ACC112 (cell line): Measurements from ENCODE around the gene RNF187.
"Not testable (repeated sequence)": the region's sequence is repeated elsewhere in the genome, so short reads cannot be mapped to it uniquely, and the experiment has no call there.

Source experiments
- H2AFZ ChIP-seq: fragments of 200-600 bp; sonication (generic); one replicate; pipeline ENCODE4 v1.6.0; 2017; ENCODE audit warnings: antibody characterized with exemption, low read length; ENCODE audit not compliant: unreplicated experiment
- H3K27ac ChIP-seq: fragments of 200-600 bp; sonication (generic); 2 replicates; pipeline ENCODE4 v1.5.1; 2014; ENCODE audit warnings: low read depth, mild to moderate bottlenecking, antibody characterized with exemption, low read length, moderate library complexity
- H3K27me3 ChIP-seq: fragments of 200-600 bp; sonication (generic); 2 replicates; pipeline ENCODE4 v1.6.1; 2014; ENCODE audit warnings: mild to moderate bottlenecking, antibody characterized with exemption, low read length, moderate library complexity, mixed read lengths; ENCODE audit not compliant: insufficient read depth
- H3K36me3 ChIP-seq: fragments of 200-600 bp; sonication (generic); 2 replicates; pipeline ENCODE4 v1.6.1; 2016; ENCODE audit warnings: mild to moderate bottlenecking, antibody characterized with exemption, low read length, moderate library complexity, mixed read lengths; ENCODE audit not compliant: insufficient read depth
- H3K4me1 ChIP-seq: fragments of 200-600 bp; sonication (generic); one replicate; pipeline ENCODE4 v1.6.1; 2016; ENCODE audit warnings: low read length, mixed read lengths; ENCODE audit not compliant: insufficient read depth, unreplicated experiment, control insufficient read depth
- H3K4me3 ChIP-seq: fragments of 200-600 bp; sonication (generic); 2 replicates; pipeline ENCODE4 v1.5.1; 2014; ENCODE audit warnings: mild to moderate bottlenecking, low read depth, low read length
- H3K79me2 ChIP-seq: fragments of 200-600 bp; sonication (generic); one replicate; pipeline ENCODE4 v1.6.0; 2016; ENCODE audit warnings: low read length; ENCODE audit not compliant: control insufficient read depth, unreplicated experiment, insufficient read depth

The RNF187 gene

DNA sequence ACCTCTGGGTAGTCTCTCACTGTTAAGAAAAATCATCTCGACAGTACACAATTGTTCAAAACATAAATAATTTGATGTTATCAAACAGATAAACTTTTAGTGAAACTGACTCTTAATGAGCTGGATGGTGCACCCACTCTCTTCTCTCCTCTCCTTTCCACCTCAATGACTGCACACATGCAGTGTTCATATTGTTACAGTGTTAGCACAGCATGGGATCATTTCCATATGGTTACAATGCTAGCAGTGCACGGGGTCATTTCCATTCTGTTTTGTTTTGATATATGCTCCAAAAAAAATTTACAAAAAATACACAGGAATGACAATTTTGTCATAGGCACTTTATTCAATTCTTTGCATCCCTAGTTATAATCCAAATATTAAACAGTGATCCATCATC, 26.4 kb upstream of the RNF187 start:
- no peak overlapping the region for H3K27ac ChIP-seq
- H3K27me3 ChIP-seq, result peaks cover 51% of the 10 kb centered on the region
- H3K36me3 ChIP-seq, result no peaks in the 10 kb centered on the region
- no peak overlapping the region for H2AFZ ChIP-seq
- H3K79me2 ChIP-seq, result peaks cover 12% of the 10 kb centered on the region
- peaks cover 3% of the 10 kb centered on the region for H3K4me1 ChIP-seq
- no peak overlapping the region for H3K4me3 ChIP-seq

DNA sequence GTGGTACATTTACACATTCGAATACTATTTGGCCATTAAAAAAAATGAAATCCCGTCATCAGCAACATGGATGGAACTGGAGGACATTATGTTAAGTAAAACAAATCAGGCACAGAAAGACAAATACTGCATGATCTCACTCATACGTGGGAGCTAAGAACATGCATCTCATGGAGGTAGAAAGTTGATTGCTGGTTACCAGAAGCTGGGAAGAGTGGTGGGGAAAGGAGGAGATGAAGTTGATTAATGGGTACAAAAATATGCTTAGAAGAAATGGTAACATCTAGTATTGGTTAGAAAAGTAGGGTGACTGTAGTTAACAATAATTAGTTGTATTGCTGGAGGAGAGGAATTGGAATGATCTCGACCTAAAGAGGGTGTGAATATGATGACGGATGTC, 24.6 kb upstream of the RNF187 start:
- Histone ChIP-seq H2AFZ (no peak overlapping the region), H3K79me2 (no peaks in the 10 kb centered on the region), H3K27me3 (peaks cover 68% of the 10 kb centered on the region), H3K4me3 (no peak overlapping the region), H3K27ac (no peak overlapping the region), H3K36me3 (no peaks in the 10 kb centered on the region), H3K4me1 (no peaks in the 10 kb centered on the region)

DNA sequence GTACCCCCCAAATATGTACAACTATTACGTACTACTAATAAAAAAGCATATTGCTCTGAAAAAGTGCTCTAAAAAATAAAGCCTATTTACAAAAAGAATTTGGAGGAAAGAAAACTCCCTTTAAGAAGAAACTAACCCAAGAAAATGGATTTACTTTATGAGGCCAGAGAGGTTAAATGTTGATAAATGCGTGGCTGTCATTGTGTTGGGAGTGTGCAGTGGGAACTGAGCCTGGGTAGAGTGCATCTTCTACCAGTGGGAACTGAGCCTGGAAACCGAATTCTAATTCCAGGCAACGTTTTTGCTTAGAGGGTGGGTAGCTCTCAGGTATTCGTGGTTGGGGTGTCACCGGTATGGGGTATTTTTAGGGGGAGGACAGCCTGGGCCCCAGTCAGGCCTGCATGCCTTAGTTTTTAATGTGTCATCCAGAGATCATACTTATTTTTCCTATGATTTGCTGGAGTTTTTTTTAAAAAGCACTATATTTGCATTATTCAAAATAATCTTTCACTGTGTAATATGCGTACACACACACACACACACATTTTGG, 24.1 kb upstream of the RNF187 start:
- H3K27ac ChIP-seq, result no peak overlapping the region
- H3K4me1 ChIP-seq, result no peaks in the 10 kb centered on the region
- no peak overlapping the region for H2AFZ ChIP-seq
- H3K4me3 ChIP-seq, result no peak overlapping the region
- no peaks in the 10 kb centered on the region for H3K36me3 ChIP-seq
- H3K27me3 ChIP-seq, result peaks cover 74% of the 10 kb centered on the region
- H3K79me2 ChIP-seq, result no peaks in the 10 kb centered on the region

DNA sequence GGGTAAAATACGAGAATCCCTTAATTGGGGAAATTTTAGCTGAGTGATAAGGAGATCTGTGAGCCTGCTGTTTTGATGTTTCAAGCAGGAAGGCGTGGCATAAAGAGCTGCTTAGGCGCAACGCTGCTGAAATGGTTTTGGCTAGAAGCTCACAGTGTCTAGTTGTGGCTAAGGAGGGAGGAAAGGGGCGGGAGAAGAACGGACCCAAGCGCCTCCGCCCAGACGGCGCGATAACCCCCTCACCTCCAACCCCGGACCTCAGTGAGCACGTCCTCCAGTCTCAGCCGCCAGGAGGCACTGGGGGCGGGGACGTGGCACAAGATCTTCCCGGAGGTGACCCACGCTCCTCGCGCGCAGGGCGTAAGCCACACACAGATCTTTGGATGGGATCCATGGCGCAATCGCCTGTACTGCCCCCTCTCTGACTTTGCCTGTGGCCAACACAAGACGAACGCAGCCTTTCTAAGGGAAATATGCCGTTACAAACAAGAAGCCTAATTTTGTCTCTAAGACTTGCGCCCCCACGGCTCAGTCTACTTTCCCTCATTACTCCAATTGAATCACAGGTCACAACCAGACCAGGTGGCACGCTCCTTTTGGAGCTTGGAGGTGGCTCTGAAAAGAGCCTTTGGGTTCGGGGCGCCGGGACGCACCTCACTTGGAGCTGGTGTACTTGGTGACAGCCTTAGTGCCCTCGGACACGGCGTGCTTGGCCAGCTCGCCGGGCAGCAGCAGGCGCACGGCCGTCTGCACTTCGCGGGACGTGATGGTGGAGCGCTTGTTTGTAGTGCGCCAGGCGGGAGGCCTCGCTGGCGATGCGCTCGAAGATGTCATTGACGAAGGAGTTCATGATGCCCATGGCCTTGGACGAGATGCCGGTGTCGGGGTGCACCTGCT, 23.4 kb upstream of the RNF187 start:
- H3K27me3 ChIP-seq, result peaks cover 81% of the 10 kb centered on the region
- H3K36me3 ChIP-seq, result no peaks in the 10 kb centered on the region
- no peaks in the 10 kb centered on the region for H3K79me2 ChIP-seq
- no peak overlapping the region for H2AFZ ChIP-seq
- H3K4me1 ChIP-seq, result no peaks in the 10 kb centered on the region
- no peak overlapping the region for H3K27ac ChIP-seq
- H3K4me3 ChIP-seq, result peak overlapping the region; percentile 60

DNA sequence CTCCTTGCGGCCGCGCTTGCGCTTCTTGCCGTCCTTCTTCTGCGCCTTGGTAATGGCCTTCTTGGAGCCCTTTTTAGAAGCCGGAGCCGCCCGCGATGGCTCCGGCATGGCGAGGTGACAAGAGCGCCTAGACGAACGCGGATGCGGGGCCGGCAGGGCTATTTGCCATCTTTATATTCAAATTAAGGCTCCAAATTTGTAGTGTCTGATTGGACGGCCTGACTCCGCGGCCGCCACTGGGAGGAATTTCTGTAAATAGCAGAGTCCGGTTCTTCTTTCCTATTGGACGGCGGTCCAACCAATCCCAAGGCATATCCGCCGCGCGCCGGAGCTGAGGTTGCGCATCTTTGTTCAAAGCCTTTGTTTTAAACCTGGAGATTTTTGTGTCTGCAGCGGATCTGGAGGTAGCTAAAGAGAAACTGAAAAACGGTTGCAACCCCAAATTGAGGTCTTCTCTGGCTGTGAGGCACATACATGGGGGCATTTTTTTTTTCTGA, 22.6 kb upstream of the RNF187 start:
- no peak overlapping the region for H2AFZ ChIP-seq
- peaks cover 88% of the 10 kb centered on the region for H3K27me3 ChIP-seq
- H3K4me3 ChIP-seq, result peak overlapping the region; percentile 59

DNA sequence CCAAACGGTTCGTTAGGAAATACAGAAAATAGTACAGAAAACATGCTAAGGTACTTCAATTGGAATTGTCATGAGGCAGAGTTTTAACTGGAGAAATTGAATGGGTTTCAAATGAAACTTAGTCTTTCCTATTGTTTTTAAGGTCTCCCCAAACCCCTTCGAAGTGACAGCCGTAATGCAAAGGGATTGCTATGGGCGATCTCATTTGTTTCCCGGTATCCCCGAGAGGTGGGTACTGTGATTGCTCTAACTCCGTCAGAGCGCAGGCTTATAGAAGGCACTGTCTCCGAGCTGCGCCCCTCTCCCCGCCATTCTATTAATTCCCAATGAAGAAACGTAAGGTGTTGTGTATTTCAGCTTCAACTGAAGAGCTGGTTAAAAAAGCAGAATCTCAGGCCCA, 22.0 kb upstream of the RNF187 start:
- no peaks in the 10 kb centered on the region for H3K79me2 ChIP-seq
- H3K4me1 ChIP-seq, result no peaks in the 10 kb centered on the region
- peak overlapping the region; percentile 59 for H3K4me3 ChIP-seq
- H3K27me3 ChIP-seq, result peaks cover 94% of the 10 kb centered on the region
- no peaks in the 10 kb centered on the region for H3K36me3 ChIP-seq
- no peak overlapping the region for H3K27ac ChIP-seq
- H2AFZ ChIP-seq, result no peak overlapping the region

More for the DNA sequence above, 22.6 kb upstream of the RNF187 start:
- Histone ChIP-seq H3K36me3 (no peaks in the 10 kb centered on the region), H3K27ac (no peak overlapping the region), H3K79me2 (no peaks in the 10 kb centered on the region), H3K4me1 (no peaks in the 10 kb centered on the region)

DNA sequence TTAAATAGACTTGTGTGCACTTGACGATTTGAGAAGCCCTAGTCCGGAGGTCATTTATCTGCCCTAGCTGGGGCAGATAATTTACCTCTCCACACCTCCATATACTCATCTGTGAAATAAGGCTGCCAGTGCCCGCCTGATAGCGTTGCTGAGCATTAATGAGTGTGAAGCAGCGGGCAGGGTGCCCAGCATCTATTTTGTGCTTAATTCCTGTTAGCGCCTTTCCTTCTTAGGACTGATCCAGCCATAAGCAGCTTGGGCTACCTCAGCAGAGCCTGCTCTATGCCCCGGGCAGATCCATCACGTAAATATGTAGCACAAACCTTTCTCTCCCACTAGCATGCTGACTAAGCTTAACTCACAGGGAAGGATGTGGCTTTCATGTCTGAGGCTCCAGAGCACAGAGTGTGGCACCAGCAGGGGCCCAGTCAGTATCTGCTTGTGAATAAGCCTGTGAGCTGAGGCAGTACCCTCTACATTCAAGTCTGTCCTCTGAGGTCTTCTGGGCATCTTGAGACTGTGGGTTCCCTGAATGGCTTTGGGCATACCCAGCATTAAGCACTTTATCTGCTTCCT, 21.5 kb upstream of the RNF187 start:
- Histone ChIP-seq H3K4me3 (no peak overlapping the region), H3K27me3 (peaks cover 96% of the 10 kb centered on the region), H2AFZ (no peak overlapping the region), H3K79me2 (no peaks in the 10 kb centered on the region), H3K36me3 (no peaks in the 10 kb centered on the region), H3K27ac (no peak overlapping the region), H3K4me1 (no peaks in the 10 kb centered on the region)

DNA sequence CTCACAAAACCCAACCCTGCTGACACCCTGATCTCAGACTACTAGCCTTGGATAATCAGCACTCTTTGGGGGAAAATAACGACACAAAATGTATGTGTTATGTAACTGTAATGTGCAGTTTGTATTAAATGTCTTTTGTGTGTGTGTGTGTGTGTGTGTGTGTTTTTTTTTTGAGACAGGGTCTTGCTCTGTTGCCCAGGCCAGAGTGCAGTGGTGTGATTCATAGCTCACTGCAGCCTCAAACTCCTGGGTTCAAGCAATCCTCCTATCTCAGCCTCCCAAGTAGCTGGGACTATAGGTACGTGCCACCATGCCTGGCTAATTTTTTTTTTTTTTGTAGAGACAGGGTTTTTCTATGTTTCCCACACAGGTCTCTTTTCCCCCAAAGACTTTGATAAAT, 19.0 kb upstream of the RNF187 start:
- not testable (repeated sequence) for H3K36me3 ChIP-seq, H3K4me3 ChIP-seq, H3K79me2 ChIP-seq, H3K27ac ChIP-seq, H2AFZ ChIP-seq
- Histone ChIP-seq H3K4me1 (peaks cover 13% of the 10 kb centered on the region), H3K27me3 (peaks cover 80% of the 10 kb centered on the region)

DNA sequence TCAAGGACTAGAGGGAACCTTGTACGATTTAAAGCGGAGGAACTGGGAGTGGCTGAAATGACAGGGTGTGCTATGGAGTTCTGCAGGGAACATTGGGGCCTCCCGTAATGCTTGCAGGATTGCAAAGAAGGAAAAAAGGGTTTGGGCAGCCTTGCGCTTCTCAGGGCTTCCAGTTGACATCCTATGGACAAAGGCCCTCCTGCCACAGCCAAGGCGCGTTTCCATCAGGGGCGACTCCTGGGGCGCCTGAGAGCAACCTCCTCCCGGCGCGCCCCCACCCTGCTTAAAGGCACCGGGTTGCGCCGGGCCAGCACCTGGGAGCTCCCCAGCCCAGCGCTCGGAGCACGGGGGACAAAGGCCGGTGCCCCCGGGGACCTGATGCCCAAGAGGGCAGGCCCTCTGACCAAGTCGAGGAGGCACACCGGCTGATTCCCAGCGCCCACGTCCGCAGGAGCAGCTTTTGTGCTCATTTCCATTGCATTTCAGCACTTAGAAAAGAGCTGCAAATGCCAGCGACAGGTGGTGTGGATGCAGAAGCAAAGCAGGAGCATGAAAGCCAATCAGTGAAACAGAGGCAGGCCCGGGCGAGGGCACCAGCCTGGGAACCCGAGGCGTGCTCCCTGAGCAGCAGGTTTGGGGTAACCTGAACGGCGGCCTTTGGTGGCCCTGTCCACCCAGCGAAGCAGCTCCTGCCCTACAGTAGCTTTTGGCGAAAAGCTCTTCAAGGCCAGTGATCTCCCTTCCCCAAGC, 17.6 kb upstream of the RNF187 start:
- peaks cover 15% of the 10 kb centered on the region for H3K4me1 ChIP-seq
- H2AFZ ChIP-seq, result no peak overlapping the region
- no peaks in the 10 kb centered on the region for H3K79me2 ChIP-seq
- no peaks in the 10 kb centered on the region for H3K36me3 ChIP-seq
- H3K4me3 ChIP-seq, result no peak overlapping the region
- no peak overlapping the region for H3K27ac ChIP-seq
- peaks cover 66% of the 10 kb centered on the region for H3K27me3 ChIP-seq

DNA sequence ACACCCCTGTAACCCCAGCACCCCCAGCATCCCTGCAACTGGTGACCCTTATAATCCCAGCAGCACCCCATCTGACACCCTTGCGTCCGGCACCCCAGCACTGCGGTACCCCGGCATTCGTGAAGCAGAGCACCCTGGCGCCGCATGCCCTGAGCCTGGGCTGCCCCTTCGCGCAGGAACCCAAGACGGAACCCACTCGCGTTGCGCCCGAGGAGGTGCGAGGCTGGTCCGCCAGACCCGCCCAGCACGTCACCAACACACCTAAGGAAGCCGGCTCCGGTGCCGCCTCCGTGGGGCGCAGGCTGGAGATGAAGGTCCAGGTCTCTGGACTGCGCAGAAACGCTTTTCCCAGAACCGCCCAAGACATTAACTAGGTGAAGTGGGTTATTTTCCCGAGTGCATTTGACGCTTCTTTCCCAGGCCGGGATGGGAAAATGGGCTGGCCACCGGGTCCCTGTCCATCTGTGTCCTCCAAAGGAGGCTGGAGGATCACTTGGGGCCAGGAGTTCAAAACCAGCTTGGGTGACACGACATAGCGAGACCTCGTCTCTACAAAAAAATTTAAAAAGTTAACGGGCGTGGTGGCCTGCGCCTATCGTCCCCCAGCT, 15.9 kb upstream of the RNF187 start:
- Histone ChIP-seq H3K4me3 (no peak overlapping the region), H3K79me2 (no peaks in the 10 kb centered on the region), H3K27ac (no peak overlapping the region), H3K36me3 (no peaks in the 10 kb centered on the region), H3K27me3 (peaks cover 49% of the 10 kb centered on the region), H3K4me1 (peaks cover 15% of the 10 kb centered on the region), H2AFZ (no peak overlapping the region)
